Measurements from ENCODE around the gene INPP5D. TPM values are rescaled to one million over a fixed set of nuclear protein-coding genes. Genes with fewer than 3 reads are reported as not detected.
A peak's percentile ranks its signal among the peaks of the same experiment; 100 is the strongest.

The INPP5D gene
- total RNA-seq, 1 experiment from 2014 or later, result 12.7 TPM

- H2BK15ac ChIP-seq (ENCODE audit: low read depth, low read length), result no peak overlapping the region
- H2BK20ac ChIP-seq (ENCODE audit: low read depth, low read length, poor library complexity, severe bottlenecking), result no peak overlapping the region
- H2AK5ac ChIP-seq (ENCODE audit: insufficient read length, low read length), result no peak overlapping the region
- H3K56ac ChIP-seq (ENCODE audit: insufficient read length, low read depth, low read length), result no peak overlapping the region
- H2AFZ ChIP-seq (ENCODE audit: low read length), result no peak overlapping the region
- no peak overlapping the region for H2BK5ac ChIP-seq (ENCODE audit: insufficient read length, low read length)
- H3K23me2 ChIP-seq (ENCODE audit: insufficient read length, low read depth, low read length, poor library complexity, severe bottlenecking), result no peaks in the 10 kb centered on the region
- H4K91ac ChIP-seq (ENCODE audit: insufficient read length, low read depth, low read length), result no peak overlapping the region
- H3K9me3 ChIP-seq (ENCODE audit: control insufficient read depth, low read depth, low read length), result no peaks in the 10 kb centered on the region
- no peaks in the 10 kb centered on the region for H3K4me1 ChIP-seq (ENCODE audit: insufficient read depth, low read length)
- WGBS (ENCODE audit: extremely low coverage, insufficient read length, low lambda C conversion rate), result no CpG with 5 or more reads among the region's 12 CpGs
- peaks cover 0 to 5% of the 10 kb centered on the region in 2 experiments; a peak in 2 of 5 replicates for H3K9me3 Mint-ChIP-seq
- H3K14ac ChIP-seq (ENCODE audit: insufficient read depth, low read length), result no peak overlapping the region
- no peaks in the 10 kb centered on the region for H3K27me3 ChIP-seq (ENCODE audit: insufficient read depth, low read length)
- no peak overlapping the region for H3K4me3 Mint-ChIP-seq
- no peak overlapping the region for H3K9ac ChIP-seq (ENCODE audit: extremely low read depth, insufficient read length, low read length)
- H3K27ac Mint-ChIP-seq, result no peak overlapping the region
- DNase-seq, result peak; percentile 26
- no peaks in the 10 kb centered on the region for H3K79me2 ChIP-seq (ENCODE audit: insufficient read depth, low read length)
- no peak overlapping the region for H3K23ac ChIP-seq (ENCODE audit: insufficient read length, low read depth, low read length)
- H3K4ac ChIP-seq (ENCODE audit: low read depth, low read length), result no peak overlapping the region
- no peak overlapping the region for H2BK12ac ChIP-seq (ENCODE audit: insufficient read length, low read depth, low read length)
- H2BK120ac ChIP-seq (ENCODE audit: low read depth, low read length, poor library complexity, severe bottlenecking), result no peak overlapping the region
- H4K8ac ChIP-seq (replicated peaks; ENCODE audit: insufficient read length, low read depth, low read length), result no peak overlapping the region
- no peak overlapping the region for H4K5ac ChIP-seq (ENCODE audit: insufficient read length, low read depth, low read length)
- no peaks in the 10 kb centered on the region for H4K20me1 ChIP-seq (ENCODE audit: control insufficient read depth, insufficient read depth, insufficient read length)
- H3K27me3 Mint-ChIP-seq (ENCODE audit: low read depth), result peaks cover 1% of the 10 kb centered on the region; the same call in 1 of the 2 replicates
- no peaks in the 10 kb centered on the region for H3K4me1 Mint-ChIP-seq
- TF ChIP-seq, protein P1, sequence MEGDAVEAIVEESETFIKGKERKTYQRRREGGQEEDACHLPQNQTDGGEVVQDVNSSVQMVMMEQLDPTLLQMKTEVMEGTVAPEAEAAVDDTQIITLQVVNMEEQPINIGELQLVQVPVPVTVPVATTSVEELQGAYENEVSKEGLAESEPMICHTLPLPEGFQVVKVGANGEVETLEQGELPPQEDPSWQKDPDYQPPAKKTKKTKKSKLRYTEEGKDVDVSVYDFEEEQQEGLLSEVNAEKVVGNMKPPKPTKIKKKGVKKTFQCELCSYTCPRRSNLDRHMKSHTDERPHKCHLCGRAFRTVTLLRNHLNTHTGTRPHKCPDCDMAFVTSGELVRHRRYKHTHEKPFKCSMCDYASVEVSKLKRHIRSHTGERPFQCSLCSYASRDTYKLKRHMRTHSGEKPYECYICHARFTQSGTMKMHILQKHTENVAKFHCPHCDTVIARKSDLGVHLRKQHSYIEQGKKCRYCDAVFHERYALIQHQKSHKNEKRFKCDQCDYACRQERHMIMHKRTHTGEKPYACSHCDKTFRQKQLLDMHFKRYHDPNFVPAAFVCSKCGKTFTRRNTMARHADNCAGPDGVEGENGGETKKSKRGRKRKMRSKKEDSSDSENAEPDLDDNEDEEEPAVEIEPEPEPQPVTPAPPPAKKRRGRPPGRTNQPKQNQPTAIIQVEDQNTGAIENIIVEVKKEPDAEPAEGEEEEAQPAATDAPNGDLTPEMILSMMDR (conservative IDR thresholded peaks at IDR 0.05), result no peak
- no peak overlapping the region for H3K27ac ChIP-seq (ENCODE audit: insufficient read length, low read depth, low read length)
- H3K18ac ChIP-seq (ENCODE audit: insufficient read length, low read depth, low read length), result no peak overlapping the region
- H3K79me1 ChIP-seq (ENCODE audit: insufficient read depth, low read depth, low read length, poor library complexity, severe bottlenecking), result no peaks in the 10 kb centered on the region
- no peak overlapping the region for H3T11ph ChIP-seq (ENCODE audit: low read length)
- no peak overlapping the region for H3K4me2 ChIP-seq (ENCODE audit: insufficient read depth, insufficient read length, low read length)
- H3K36me3 Mint-ChIP-seq (ENCODE audit: insufficient read depth in 1 of 3, low read depth in 3 of 3), result no peaks in the 10 kb centered on the region
Observed at GRCh38 chr2:233012301-233012971, 47.7 kb upstream of the INPP5D start.
